HepG2 (cell line): Measurements from ENCODE around the gene SLC9A8. TPM values are rescaled to one million over a fixed set of nuclear protein-coding genes. Genes with fewer than 3 reads are reported as not detected.

Experiments used
- GTF3A ChIP-seq: sonication (generic); formaldehyde crosslinking; conservative IDR thresholded peaks from 2 replicates; pipeline ENCODE4 v1.4.0; 2020; ENCODE audit warnings: mild to moderate bottlenecking, missing genetic modification reagents
- HDAC1 ChIP-seq: sonication (generic); formaldehyde crosslinking; IDR thresholded peaks from 2 replicates; pipeline ENCODE4 v1.5.1; 2020; ENCODE audit warnings: mild to moderate bottlenecking, missing genetic modification reagents
- JUND ChIP-seq: sonication (generic); formaldehyde crosslinking; IDR thresholded peaks from 2 replicates; pipeline ENCODE4 v1.8.0; 2022; ENCODE audit warnings: mild to moderate bottlenecking, missing genetic modification reagents
- KDM3A ChIP-seq: IDR thresholded peaks from 2 replicates; pipeline ENCODE4 v1.6.1; 2018; ENCODE audit warnings: low read depth, missing compliant biosample characterization
- MZF1 ChIP-seq: sonication (generic); formaldehyde crosslinking; IDR thresholded peaks from 2 replicates; pipeline ENCODE4 v1.8.1; 2023; ENCODE audit warnings: mild to moderate bottlenecking, missing genetic modification reagents, borderline replicate concordance
- RBFOX2 ChIP-seq: fragments of 200-400 bp; formaldehyde crosslinking; IDR thresholded peaks from 2 replicates; pipeline ENCODE4 v1.6.1; 2017; ENCODE audit warnings: low read depth, mild to moderate bottlenecking, low read length
- SIN3A ChIP-seq: IDR thresholded peaks from 2 replicates; pipeline ENCODE4 v1.6.1; 2011; ENCODE audit warnings: low read depth, mild to moderate bottlenecking, control low read depth, low read length, borderline replicate concordance
- SKI ChIP-seq: fragments of 450-650 bp; IDR thresholded peaks from one replicate; pipeline ENCODE4 v1.6.1; 2018; ENCODE audit warnings: mild to moderate bottlenecking; ENCODE audit not compliant: partially characterized antibody
- ZBTB20 ChIP-seq: sonication (generic); formaldehyde crosslinking; IDR thresholded peaks from 2 replicates; pipeline ENCODE4 v1.8.1; 2023; ENCODE audit warnings: missing genetic modification reagents, low read depth, mild to moderate bottlenecking, borderline replicate concordance
- ZFP41 ChIP-seq: sonication (generic); formaldehyde crosslinking; IDR thresholded peaks from 2 replicates; pipeline ENCODE4 v1.4.0; 2020; ENCODE audit warnings: mild to moderate bottlenecking, missing genetic modification reagents, borderline replicate concordance
- ZNF251 ChIP-seq: sonication (generic); formaldehyde crosslinking; IDR thresholded peaks from 2 replicates; pipeline ENCODE4 v1.9.0; 2021; ENCODE audit warnings: mild to moderate bottlenecking, missing genetic modification reagents
- ZNF296 ChIP-seq: sonication (generic); formaldehyde crosslinking; conservative IDR thresholded peaks from 2 replicates; pipeline ENCODE4 v1.5.0; 2020; ENCODE audit warnings: mild to moderate bottlenecking, missing genetic modification reagents
- ZNF781 ChIP-seq: sonication (generic); formaldehyde crosslinking; IDR thresholded peaks from 2 replicates; pipeline ENCODE4 v1.5.1; 2020; ENCODE audit warnings: borderline replicate concordance, mild to moderate bottlenecking, missing genetic modification reagents; ENCODE audit errors: not compliant biosample characterization
- polyA plus RNA-seq, 8 experiments: library from polyadenylated mRNA; depleted of rRNA in 3 of 8; stranded (reverse) in 7 of 8; unstranded in 1 of 8; fragments of >200 nt; fragmentation: Illumina TruSeq in 4 of 8; extraction: Trizol in 4 of 8; gene quantifications; 2 replicates each; pipeline versions ENCODE4 v1.2.1 to v1.2.3, GENCODE V29; 2011 to 2016; ENCODE audit warnings: low read depth in 4 of 8, missing spikeins in 1 of 8, mixed read lengths in 1 of 8; ENCODE audit not compliant: insufficient read depth in 1 of 8
- total RNA-seq, 5 experiments: library from RNA; depleted of rRNA; stranded (reverse); fragments of >200 nt; fragmentation: Illumina TruSeq; extraction: Trizol; gene quantifications; 2 replicates each; pipeline ENCODE4 v1.2.3, GENCODE V29; 2016; ENCODE audit warnings: low read depth in 1 of 5
- TF ChIP-seq, protein P1 (sequence below), 2 experiments: sonication (generic) in 1 of 2; formaldehyde crosslinking in 1 of 2; IDR thresholded peaks; 2 replicates each; pipeline versions ENCODE4 v1.6.1 to v1.9.0; 2014 to 2022; ENCODE audit warnings: antibody characterized with exemption in 1 of 2, borderline replicate concordance in 1 of 2, inconsistent platforms in 1 of 2, low read depth in 1 of 2, missing genetic modification reagents in 1 of 2
- TF ChIP-seq, protein P2 (sequence below): sonication (generic); formaldehyde crosslinking; IDR thresholded peaks from 2 replicates; pipeline ENCODE4 v1.4.0; 2020; ENCODE audit warnings: missing genetic modification reagents
- TF ChIP-seq, protein P3 (sequence below): sonication (generic); formaldehyde crosslinking; IDR thresholded peaks from 2 replicates; pipeline ENCODE4 v1.4.0; 2020; ENCODE audit warnings: missing genetic modification reagents, low read depth, mild to moderate bottlenecking, borderline replicate concordance

SLC9A8 gene
- total and polyA plus RNA-seq, 2 of the 13 experiments (the other 11 are each of a cell fraction or from before 2014, with no cell fraction given) = 4.1 to 7.4 TPM

DNA sequence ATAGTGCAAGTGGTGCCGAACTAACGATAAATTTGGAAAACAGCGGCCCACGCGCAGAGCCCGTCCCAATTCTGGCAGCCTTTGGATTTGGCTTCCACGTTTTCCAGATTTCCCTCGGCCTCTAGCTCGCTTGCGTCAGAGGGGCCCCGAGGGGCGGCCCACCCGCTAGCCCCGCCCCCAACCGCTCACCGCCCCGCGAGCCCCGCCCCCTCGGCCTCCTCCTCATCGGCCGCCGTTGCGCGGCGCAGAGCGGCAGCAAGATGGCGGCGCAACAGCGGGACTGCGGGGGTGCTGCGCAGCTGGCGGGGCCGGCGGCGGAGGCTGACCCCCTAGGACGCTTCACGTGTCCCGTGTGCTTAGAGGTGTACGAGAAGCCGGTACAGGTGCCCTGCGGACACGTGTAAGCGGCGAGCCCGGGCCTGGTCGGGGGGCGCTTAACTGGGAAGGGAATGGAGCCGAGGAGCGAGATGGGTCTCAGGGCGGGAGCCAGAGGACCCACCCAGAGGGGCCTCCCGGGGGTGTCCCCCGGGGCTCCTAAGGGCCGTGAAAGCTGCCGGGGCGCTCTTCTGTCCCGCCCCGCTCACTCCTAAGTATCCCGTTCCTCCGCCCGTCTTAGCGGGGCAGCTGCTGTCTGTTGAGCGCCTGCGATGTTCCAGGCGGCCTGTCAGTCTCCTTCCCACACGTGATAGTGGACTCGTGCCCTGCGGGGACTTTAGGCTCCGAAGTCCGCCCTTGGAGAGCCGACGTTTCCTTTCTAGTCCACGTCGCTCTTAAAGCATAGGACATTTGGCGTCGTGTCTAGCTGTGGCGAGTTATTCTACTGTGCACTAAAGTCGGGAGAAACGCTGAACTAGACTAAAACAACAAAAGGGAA is 123.8 kb downstream of the SLC9A8 start, which contains the start of gene RNF114 (continued):
- peak; percentile 44 for TF ChIP-seq SKI
- no peak for TF ChIP-seq ZNF296 (CRISPR knock-in tag)
- peak; percentile 78; the same call in 1 of the 2 replicates for TF ChIP-seq SIN3A
- 0 out of 2 replicates have a peak, but pooled peaks have one; percentile 17 for TF ChIP-seq MZF1 (CRISPR knock-in tag)
- TF ChIP-seq, protein P1, sequence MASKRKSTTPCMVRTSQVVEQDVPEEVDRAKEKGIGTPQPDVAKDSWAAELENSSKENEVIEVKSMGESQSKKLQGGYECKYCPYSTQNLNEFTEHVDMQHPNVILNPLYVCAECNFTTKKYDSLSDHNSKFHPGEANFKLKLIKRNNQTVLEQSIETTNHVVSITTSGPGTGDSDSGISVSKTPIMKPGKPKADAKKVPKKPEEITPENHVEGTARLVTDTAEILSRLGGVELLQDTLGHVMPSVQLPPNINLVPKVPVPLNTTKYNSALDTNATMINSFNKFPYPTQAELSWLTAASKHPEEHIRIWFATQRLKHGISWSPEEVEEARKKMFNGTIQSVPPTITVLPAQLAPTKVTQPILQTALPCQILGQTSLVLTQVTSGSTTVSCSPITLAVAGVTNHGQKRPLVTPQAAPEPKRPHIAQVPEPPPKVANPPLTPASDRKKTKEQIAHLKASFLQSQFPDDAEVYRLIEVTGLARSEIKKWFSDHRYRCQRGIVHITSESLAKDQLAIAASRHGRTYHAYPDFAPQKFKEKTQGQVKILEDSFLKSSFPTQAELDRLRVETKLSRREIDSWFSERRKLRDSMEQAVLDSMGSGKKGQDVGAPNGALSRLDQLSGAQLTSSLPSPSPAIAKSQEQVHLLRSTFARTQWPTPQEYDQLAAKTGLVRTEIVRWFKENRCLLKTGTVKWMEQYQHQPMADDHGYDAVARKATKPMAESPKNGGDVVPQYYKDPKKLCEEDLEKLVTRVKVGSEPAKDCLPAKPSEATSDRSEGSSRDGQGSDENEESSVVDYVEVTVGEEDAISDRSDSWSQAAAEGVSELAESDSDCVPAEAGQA (IDR thresholded peaks at IDR 0.05; ENCODE audit: low read depth) = peak; percentile 89
- TF ChIP-seq, protein P1 (CRISPR knock-in tag; IDR thresholded peaks at IDR 0.05; ENCODE audit: borderline replicate concordance) = no peak
- no peak for TF ChIP-seq JUND (CRISPR knock-in tag)
- TF ChIP-seq, protein P2, sequence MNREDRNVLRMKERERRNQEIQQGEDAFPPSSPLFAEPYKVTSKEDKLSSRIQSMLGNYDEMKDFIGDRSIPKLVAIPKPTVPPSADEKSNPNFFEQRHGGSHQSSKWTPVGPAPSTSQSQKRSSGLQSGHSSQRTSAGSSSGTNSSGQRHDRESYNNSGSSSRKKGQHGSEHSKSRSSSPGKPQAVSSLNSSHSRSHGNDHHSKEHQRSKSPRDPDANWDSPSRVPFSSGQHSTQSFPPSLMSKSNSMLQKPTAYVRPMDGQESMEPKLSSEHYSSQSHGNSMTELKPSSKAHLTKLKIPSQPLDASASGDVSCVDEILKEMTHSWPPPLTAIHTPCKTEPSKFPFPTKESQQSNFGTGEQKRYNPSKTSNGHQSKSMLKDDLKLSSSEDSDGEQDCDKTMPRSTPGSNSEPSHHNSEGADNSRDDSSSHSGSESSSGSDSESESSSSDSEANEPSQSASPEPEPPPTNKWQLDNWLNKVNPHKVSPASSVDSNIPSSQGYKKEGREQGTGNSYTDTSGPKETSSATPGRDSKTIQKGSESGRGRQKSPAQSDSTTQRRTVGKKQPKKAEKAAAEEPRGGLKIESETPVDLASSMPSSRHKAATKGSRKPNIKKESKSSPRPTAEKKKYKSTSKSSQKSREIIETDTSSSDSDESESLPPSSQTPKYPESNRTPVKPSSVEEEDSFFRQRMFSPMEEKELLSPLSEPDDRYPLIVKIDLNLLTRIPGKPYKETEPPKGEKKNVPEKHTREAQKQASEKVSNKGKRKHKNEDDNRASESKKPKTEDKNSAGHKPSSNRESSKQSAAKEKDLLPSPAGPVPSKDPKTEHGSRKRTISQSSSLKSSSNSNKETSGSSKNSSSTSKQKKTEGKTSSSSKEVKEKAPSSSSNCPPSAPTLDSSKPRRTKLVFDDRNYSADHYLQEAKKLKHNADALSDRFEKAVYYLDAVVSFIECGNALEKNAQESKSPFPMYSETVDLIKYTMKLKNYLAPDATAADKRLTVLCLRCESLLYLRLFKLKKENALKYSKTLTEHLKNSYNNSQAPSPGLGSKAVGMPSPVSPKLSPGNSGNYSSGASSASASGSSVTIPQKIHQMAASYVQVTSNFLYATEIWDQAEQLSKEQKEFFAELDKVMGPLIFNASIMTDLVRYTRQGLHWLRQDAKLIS (CRISPR knock-in tag) = peak; percentile 86; the same call in 1 of the 2 replicates
- TF ChIP-seq, protein P3, sequence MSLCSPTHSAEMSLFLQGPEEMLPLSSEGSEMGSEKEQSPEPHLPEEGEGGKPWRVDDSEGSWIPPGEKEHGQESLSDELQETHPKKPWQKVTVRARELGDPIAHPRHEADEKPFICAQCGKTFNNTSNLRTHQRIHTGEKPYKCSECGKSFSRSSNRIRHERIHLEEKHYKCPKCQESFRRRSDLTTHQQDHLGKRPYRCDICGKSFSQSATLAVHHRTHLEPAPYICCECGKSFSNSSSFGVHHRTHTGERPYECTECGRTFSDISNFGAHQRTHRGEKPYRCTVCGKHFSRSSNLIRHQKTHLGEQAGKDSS (CRISPR knock-in tag) = no peak; the same call in 1 of the 2 replicates
- peak; percentile 80; the same call in 1 of the 2 replicates for TF ChIP-seq ZBTB20
- peak; percentile 55; the same call in 1 of the 2 replicates for TF ChIP-seq ZFP41 (CRISPR knock-in tag)
- TF ChIP-seq RBFOX2 = peak; percentile 97
- no peak for TF ChIP-seq ZNF781 (CRISPR knock-in tag)
- peak; percentile 73; the same call in 1 of the 2 replicates for TF ChIP-seq KDM3A (CRISPR knock-in tag)
- 0 out of 2 replicates have a peak, but pooled peaks have one; percentile 41 for TF ChIP-seq GTF3A
- no peak for TF ChIP-seq ZNF251 (CRISPR knock-in tag)
- peak; percentile 93 for TF ChIP-seq HDAC1 (CRISPR knock-in tag)
